Testis (tissue), 3 donors: ENCODE results near the gene DYRK1A. TPM values are rescaled to one million over a fixed set of nuclear protein-coding genes. Genes with fewer than 3 reads are reported as not detected.

Experiments used
- DNase-seq: peaks from one replicate; pipeline ENCODE4 v3.0.0-alpha.2; 2019
- H3K27ac ChIP-seq, 2 donors: fragments of 200-600 bp; sonication (generic); one replicate each; pipeline ENCODE4 v1.5.1; 2019
- H3K27me3 ChIP-seq: fragments of 200-600 bp; sonication (generic); one replicate; pipeline ENCODE4 v1.5.1; 2019
- H3K36me3 ChIP-seq: fragments of 200-600 bp; sonication (generic); one replicate; pipeline ENCODE4 v1.5.1; 2017; ENCODE audit warnings: low read depth; ENCODE audit errors: missing control alignments
- H3K4me1 ChIP-seq: fragments of 200-600 bp; sonication (generic); one replicate; pipeline ENCODE4 v1.5.1; 2019
- H3K4me3 ChIP-seq, 2 donors: fragments of 200-600 bp; sonication (generic); one replicate each; pipeline ENCODE4 v1.5.1; 2017 to 2019
- H3K9me3 ChIP-seq: fragments of 200-600 bp; sonication (generic); one replicate; pipeline ENCODE4 v1.5.1; 2017
- POLR2A ChIP-seq: fragments of 450-650 bp; IDR thresholded peaks from one replicate; pipeline ENCODE4 v1.6.1; 2017; ENCODE audit warnings: antibody characterized with exemption, mild to moderate bottlenecking, moderate library complexity
- WGBS, 2 donors: methylation state at CpG; one replicate each; pipeline ENCODE4 v1.1.5; 2018; 5-methylcytosine and 5-hydroxymethylcytosine counted together
- intact Hi-C: fragments of 100-400 bp; cut with DNase I; formaldehyde crosslinking; loops from one replicate; pipeline ENCODE4 v1.15.1; 2023; ENCODE audit warnings: low total_unique reads
- polyA plus RNA-seq: library from polyadenylated mRNA; stranded (reverse); fragments of 350-450 nt; fragmentation: Illumina TruSeq; extraction: RNeasy Lipid Tissue Mini Kit (QIAGEN cat#74804); gene quantifications from one replicate; pipeline ENCODE4 v1.2.3, GENCODE V29; 2014; ENCODE audit warnings: low read depth, low replicate concordance; ENCODE audit not compliant: insufficient read depth
- total RNA-seq, 2 donors: library from RNA; depleted of rRNA; stranded (reverse); fragments of >200 nt; gene quantifications; one replicate each; pipeline ENCODE4 v1.2.3, GENCODE V29; 2016
- TF ChIP-seq, protein P1 (sequence below), 3 experiments: fragments of 450-650 bp in 2 of 3; fragments of 200-600 bp in 1 of 3; sonication (generic) in 1 of 3; IDR thresholded peaks; one replicate each; pipeline ENCODE4 v1.5.1; 2016 to 2019; ENCODE audit warnings: antibody characterized with exemption in 3 of 3, mild to moderate bottlenecking in 2 of 3, moderate library complexity in 1 of 3

Gene DYRK1A
- total and polyA plus RNA-seq, 3 donors from 2014 or later = 68.6 to 166 (median 141) TPM

- no peaks in the 10 kb centered on the region for H3K9me3 ChIP-seq
- no peaks in the 10 kb centered on the region for H3K36me3 ChIP-seq
- TF ChIP-seq POLR2A = no peak
- TF ChIP-seq, protein P1, sequence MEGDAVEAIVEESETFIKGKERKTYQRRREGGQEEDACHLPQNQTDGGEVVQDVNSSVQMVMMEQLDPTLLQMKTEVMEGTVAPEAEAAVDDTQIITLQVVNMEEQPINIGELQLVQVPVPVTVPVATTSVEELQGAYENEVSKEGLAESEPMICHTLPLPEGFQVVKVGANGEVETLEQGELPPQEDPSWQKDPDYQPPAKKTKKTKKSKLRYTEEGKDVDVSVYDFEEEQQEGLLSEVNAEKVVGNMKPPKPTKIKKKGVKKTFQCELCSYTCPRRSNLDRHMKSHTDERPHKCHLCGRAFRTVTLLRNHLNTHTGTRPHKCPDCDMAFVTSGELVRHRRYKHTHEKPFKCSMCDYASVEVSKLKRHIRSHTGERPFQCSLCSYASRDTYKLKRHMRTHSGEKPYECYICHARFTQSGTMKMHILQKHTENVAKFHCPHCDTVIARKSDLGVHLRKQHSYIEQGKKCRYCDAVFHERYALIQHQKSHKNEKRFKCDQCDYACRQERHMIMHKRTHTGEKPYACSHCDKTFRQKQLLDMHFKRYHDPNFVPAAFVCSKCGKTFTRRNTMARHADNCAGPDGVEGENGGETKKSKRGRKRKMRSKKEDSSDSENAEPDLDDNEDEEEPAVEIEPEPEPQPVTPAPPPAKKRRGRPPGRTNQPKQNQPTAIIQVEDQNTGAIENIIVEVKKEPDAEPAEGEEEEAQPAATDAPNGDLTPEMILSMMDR (IDR thresholded peaks at IDR 0.05) = no peak
- no peak overlapping the region for H3K27ac ChIP-seq
- intact Hi-C loops = no loop called here
- no peaks in the 10 kb centered on the region for H3K4me1 ChIP-seq
- WGBS, 2 donors = 89 to 95% methylated on average over 7 of the region's 7 CpGs
- no peak for DNase-seq
- no peaks in the 10 kb centered on the region for H3K27me3 ChIP-seq
- no peak overlapping the region for H3K4me3 ChIP-seq
Measured at GRCh38 chr21:37484535-37485474, 118.2 kb downstream of the DYRK1A start.

- Histone ChIP-seq H3K9me3 (no peaks in the 10 kb centered on the region), H3K36me3 (no peaks in the 10 kb centered on the region), H3K27me3 (no peaks in the 10 kb centered on the region), H3K4me1 (no peaks in the 10 kb centered on the region), H3K27ac (no peak overlapping the region), H3K4me3 (no peak overlapping the region)
- TF ChIP-seq POLR2A = no peak
- TF ChIP-seq, protein P1 (IDR thresholded peaks at IDR 0.05) = no peak
- intact Hi-C loops = no loop called here
- DNase-seq = no peak
- whole genome bisulfite sequencing, 2 donors = 69 to 83% methylated on average over 1 of the region's 1 CpG
Measured at GRCh38 chr21:37489553-37489952, 123.0 kb downstream of the DYRK1A start.

- no peak for DNase-seq
- Histone ChIP-seq H3K4me1 (no peaks in the 10 kb centered on the region), H3K27me3 (no peaks in the 10 kb centered on the region), H3K36me3 (no peaks in the 10 kb centered on the region), H3K4me3 (no peak overlapping the region), H3K9me3 (no peaks in the 10 kb centered on the region), H3K27ac (no peak overlapping the region)
- intact Hi-C loops = no loop called here
- WGBS, 2 donors = 93 to 96% methylated on average over 7 of the region's 7 CpGs
- no peak for TF ChIP-seq POLR2A
- TF ChIP-seq, protein P1 (IDR thresholded peaks at IDR 0.05) = no peak
Measured at GRCh38 chr21:37490084-37490483, 123.5 kb downstream of the DYRK1A start.

DNA sequence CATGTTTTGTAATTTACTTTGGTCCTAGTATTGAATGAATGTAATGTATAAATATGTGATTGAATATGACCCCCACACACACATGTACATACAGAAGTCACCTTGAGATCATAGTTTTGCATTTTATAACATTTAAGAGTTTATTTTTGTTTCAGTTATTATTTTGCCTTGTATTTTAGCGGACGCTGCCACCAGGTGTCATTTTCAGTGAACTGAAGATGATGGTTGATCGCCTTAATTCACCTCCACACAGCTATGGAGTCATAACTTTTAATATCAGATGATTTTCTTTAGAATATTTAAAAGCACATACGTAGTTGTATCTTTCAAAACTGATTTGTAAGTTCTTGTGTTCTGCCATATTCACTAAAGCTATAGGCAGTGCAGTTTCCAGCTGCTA lies 130.4 kb downstream of the DYRK1A start:
- Histone ChIP-seq H3K36me3 (no peaks in the 10 kb centered on the region), H3K9me3 (no peaks in the 10 kb centered on the region), H3K27ac (no peak overlapping the region), H3K4me3 (no peak overlapping the region), H3K4me1 (no peaks in the 10 kb centered on the region), H3K27me3 (no peaks in the 10 kb centered on the region)
- TF ChIP-seq, protein P1 (IDR thresholded peaks at IDR 0.05) = peak in 2 of 3 experiments; percentile 5 to 18
- TF ChIP-seq POLR2A = no peak
- intact Hi-C loops = no loop called here
- DNase-seq = no peak
- WGBS, 2 donors = 80 to 82% methylated on average over 4 of the region's 4 CpGs
